Activated naive CD4-positive, alpha-beta T cell treated with anti-CD3 and anti-CD28 coated beads, Interleukin-2, amount 50 U/mL, for 24 hours (primary cell): ENCODE measurements around the gene ADAMTS18.
"Not testable (repeated sequence)": the region's sequence is repeated elsewhere in the genome, so short reads cannot be mapped to it uniquely, and the experiment has no call there.

ENCODE experiments used
- H3K27ac Mint-ChIP-seq: one replicate; pipeline ENCODE4 v1.8.0; 2021; ENCODE audit warnings: mild to moderate bottlenecking, mixed read lengths
- H3K27me3 Mint-ChIP-seq: one replicate; pipeline ENCODE4 v1.8.0; 2021; ENCODE audit warnings: mixed read lengths
- H3K36me3 Mint-ChIP-seq: one replicate; pipeline ENCODE4 v1.8.0; 2021; ENCODE audit warnings: mixed read lengths
- H3K4me1 Mint-ChIP-seq: one replicate; pipeline ENCODE4 v1.8.0; 2021; ENCODE audit warnings: mixed read lengths
- H3K4me3 Mint-ChIP-seq: one replicate; pipeline ENCODE4 v1.8.0; 2021; ENCODE audit warnings: mild to moderate bottlenecking, mixed read lengths
- H3K9me3 Mint-ChIP-seq: one replicate; pipeline ENCODE4 v1.8.0; 2021; ENCODE audit warnings: mixed read lengths

ADAMTS18 gene

DNA sequence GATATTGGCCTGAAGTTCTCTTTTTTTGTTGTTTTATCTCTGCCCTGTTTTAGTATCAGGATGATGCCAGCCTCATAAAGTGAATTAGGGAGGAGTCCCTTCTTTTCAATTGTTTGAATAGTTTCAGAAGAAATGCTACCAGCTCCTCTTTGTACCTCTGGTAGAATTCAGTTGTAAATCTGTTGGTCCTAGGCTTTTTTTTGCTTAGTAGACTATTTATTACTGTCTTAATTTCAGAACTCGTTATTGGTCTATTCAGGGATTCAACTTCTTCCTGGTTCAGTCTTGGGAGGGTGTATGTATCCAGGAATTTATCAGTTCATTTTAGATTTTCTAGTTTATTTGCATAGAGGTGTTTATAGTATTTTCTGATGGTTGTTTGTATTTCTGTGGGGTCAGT lies 168.6 kb downstream of the ADAMTS18 start:
- not testable (repeated sequence) for H3K4me1 Mint-ChIP-seq, H3K27ac Mint-ChIP-seq, H3K4me3 Mint-ChIP-seq, H3K9me3 Mint-ChIP-seq, H3K36me3 Mint-ChIP-seq
- peaks cover 37% of the 10 kb centered on the region for H3K27me3 Mint-ChIP-seq

- Mint-ChIP-seq H3K9me3 (no peaks in the 10 kb centered on the region), H3K27ac (no peak overlapping the region), H3K27me3 (peaks cover 30% of the 10 kb centered on the region), H3K4me1 (no peaks in the 10 kb centered on the region), H3K36me3 (no peaks in the 10 kb centered on the region), H3K4me3 (no peak overlapping the region)
These were observed 171.9 kb downstream of the ADAMTS18 start for GRCh38 chr16:77262971-77263370.

DNA sequence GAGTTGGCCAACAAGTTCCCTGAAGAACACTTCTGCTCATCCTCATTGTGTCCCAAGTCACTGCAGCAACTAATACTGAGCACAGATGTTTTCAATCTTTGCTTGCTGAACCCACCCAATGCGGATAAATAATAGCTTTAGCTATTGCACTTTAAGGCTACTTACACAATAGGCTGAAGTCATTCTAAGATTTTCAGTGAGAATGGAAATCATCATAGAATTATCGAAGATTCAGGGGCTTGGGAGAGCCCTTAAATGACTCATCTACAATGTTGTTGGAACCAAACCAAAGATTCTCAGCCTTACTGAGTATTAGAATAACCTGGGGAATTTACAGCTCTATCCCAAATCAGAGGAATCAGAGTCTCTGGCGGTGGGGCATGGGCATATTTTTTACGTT lies 184.4 kb downstream of the ADAMTS18 start:
- Mint-ChIP-seq H3K36me3 (no peaks in the 10 kb centered on the region), H3K27me3 (peaks cover 3% of the 10 kb centered on the region), H3K4me3 (no peak overlapping the region), H3K4me1 (no peaks in the 10 kb centered on the region), H3K27ac (no peak overlapping the region), H3K9me3 (no peaks in the 10 kb centered on the region)

DNA sequence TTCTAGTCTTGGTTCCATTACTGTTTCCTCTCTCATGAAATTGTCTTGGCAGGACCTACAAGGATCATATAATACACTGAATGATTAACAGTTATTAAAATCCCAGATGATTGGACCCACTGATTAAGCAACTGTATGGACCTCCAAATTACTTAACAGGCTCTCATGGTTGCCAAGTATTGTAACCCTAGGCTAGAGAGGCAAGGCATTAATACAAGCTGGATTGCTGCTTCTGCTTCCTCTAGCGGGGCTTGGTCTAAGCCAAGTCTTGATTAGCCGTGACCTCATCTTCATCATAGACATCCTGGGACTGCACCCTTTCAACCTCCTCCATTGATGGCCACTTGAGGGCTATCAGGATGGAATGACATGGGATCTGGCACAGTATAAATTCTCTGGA lies 188.7 kb downstream of the ADAMTS18 start:
- Mint-ChIP-seq H3K4me3 (no peak overlapping the region), H3K36me3 (no peaks in the 10 kb centered on the region), H3K27me3 (no peaks in the 10 kb centered on the region), H3K27ac (peak overlapping the region; percentile 43), H3K9me3 (no peaks in the 10 kb centered on the region), H3K4me1 (no peaks in the 10 kb centered on the region)

- not testable (repeated sequence) for H3K27me3 Mint-ChIP-seq, H3K4me3 Mint-ChIP-seq, H3K4me1 Mint-ChIP-seq, H3K36me3 Mint-ChIP-seq, H3K27ac Mint-ChIP-seq, H3K9me3 Mint-ChIP-seq
These were observed 192.4 kb downstream of the ADAMTS18 start for GRCh38 chr16:77242471-77242870.

DNA sequence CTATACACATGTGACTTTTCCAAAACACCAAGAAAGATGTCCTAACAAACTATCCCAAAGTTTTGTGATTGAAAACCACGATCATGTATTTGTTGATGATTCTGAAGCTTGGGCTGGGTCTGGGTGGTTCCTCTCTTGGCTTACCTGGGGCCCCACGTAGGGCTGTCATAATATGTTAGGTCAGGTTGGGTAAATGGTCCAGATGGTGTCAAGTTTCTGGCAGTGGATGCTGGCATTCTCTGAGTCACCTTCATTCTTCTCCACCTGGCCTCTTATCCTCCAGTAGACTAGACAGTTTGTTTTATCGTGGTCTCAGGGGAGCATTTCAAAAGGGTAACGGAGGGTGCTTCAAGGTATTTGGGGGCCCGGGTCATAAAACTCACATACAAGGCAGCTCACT lies 196.2 kb downstream of the ADAMTS18 start:
- Mint-ChIP-seq H3K4me3 (no peak overlapping the region), H3K27ac (no peak overlapping the region), H3K36me3 (no peaks in the 10 kb centered on the region), H3K4me1 (peaks cover 6% of the 10 kb centered on the region), H3K9me3 (no peaks in the 10 kb centered on the region), H3K27me3 (peaks cover 13% of the 10 kb centered on the region)

GRCh38 chr16:77236063-77236511 lies 198.7 kb downstream of the ADAMTS18 start:
- Mint-ChIP-seq H3K27ac (no peak overlapping the region), H3K36me3 (no peaks in the 10 kb centered on the region), H3K4me1 (peaks cover 6% of the 10 kb centered on the region), H3K9me3 (no peaks in the 10 kb centered on the region), H3K27me3 (peaks cover 13% of the 10 kb centered on the region), H3K4me3 (peak overlapping the region; percentile 60)

DNA sequence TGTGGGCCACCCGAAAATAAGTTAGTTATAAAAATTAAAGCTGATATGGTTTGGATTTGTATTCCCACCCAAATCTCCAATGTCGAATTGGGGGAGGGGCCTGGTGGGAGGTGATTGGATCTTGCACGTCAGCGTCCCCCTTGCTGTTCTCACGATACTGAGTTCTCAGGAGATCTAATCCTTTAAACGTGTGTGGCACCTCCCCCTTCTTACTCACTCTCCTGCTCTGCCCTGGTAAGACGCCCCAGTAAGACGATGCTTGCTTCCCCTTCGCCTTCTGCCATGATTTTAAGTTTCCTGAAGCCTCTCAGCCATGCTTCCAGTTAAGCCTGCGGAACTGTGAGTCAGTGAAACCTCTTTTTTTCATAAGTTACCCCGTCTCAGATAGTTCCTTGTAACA lies 200.2 kb downstream of the ADAMTS18 start:
- no peak overlapping the region for H3K27ac Mint-ChIP-seq
- H3K4me3 Mint-ChIP-seq: no peak overlapping the region
- H3K36me3 Mint-ChIP-seq: no peaks in the 10 kb centered on the region
- H3K27me3 Mint-ChIP-seq: peaks cover 17% of the 10 kb centered on the region
- H3K9me3 Mint-ChIP-seq: no peaks in the 10 kb centered on the region
- H3K4me1 Mint-ChIP-seq: peaks cover 6% of the 10 kb centered on the region

DNA sequence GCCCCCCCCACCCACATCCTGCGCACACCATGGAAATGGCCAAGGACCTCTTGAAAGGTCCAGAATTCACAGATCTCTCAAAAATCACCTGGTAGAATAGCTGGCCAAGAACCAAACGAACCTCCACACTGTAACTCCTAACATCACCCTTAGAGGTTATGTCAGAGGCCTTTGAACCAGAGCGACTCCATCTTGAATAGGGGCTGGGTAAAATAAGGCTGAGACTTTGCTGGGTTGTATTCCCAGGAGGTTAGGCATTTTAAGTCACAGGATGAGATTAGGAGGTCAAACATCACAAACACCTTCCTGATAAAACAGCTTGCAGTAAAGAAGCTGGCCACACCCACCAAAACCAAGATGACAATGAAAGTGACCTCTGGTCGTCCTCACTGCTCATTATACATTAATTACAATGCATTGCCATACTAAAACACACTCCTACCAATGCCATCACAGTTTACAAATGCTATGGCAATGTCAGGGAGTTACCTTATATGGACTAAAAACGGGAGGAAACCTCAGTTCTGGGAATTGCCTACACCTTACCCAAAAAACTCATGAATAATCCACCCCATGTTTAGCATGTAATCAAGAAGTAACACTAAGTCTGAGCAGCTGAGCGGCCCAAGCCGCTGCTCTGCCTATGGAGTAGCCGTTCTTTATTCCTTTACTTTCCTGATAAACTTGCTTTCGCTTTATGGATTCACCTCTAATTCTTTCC lies 200.9 kb downstream of the ADAMTS18 start:
- Mint-ChIP-seq H3K27ac (no peak overlapping the region), H3K9me3 (no peaks in the 10 kb centered on the region), H3K27me3 (peaks cover 17% of the 10 kb centered on the region), H3K4me1 (peaks cover 6% of the 10 kb centered on the region), H3K4me3 (no peak overlapping the region), H3K36me3 (no peaks in the 10 kb centered on the region)
